H1 (cell line): ENCODE results near the gene NEB. TPM values are rescaled to one million over a fixed set of nuclear protein-coding genes. Genes with fewer than 3 reads are reported as not detected.

Experiments
- POU5F1 ChIP-seq: IDR thresholded peaks from 2 replicates; pipeline ENCODE4 v1.6.1; 2011; ENCODE audit warnings: low read depth, mild to moderate bottlenecking, low read length, moderate library complexity
- RAD21 ChIP-seq, 2 experiments: IDR thresholded peaks in 1 of 2; conservative IDR thresholded peaks in 1 of 2; 2 replicates each; pipeline ENCODE4 v1.6.1; 2011; ENCODE audit warnings: low read depth in 2 of 2, low read length in 2 of 2, improper control_type of control experiment in 1 of 2, inconsistent platforms in 1 of 2, mild to moderate bottlenecking in 1 of 2, moderate library complexity in 1 of 2
- SUZ12 ChIP-seq: fragments of 200-600 bp; sonication (generic); IDR thresholded peaks from 2 replicates; pipeline ENCODE4 v1.6.1; 2012; ENCODE audit warnings: mild to moderate bottlenecking, inconsistent platforms, low read length, moderate library complexity, mixed read lengths
- TCF12 ChIP-seq: IDR thresholded peaks from 2 replicates; pipeline ENCODE4 v1.6.1; 2011; ENCODE audit warnings: low read depth, mild to moderate bottlenecking, low read length
- polyA plus RNA-seq, 7 experiments: library from polyadenylated mRNA; depleted of rRNA in 3 of 7; stranded (reverse) in 5 of 7; unstranded in 2 of 7; fragments of >200 nt in 5 of 7; fragments of 200-250 nt in 2 of 7; gene quantifications; 1 replicate in 5 of 7; 2 replicates in 1 of 7; 4 replicates in 1 of 7; pipeline versions ENCODE4 v1.2.1 to v1.2.3, GENCODE V29; 2011 to 2013; ENCODE audit warnings: missing spikeins in 2 of 7, mixed read lengths in 2 of 7
- total RNA-seq: library from RNA; stranded (reverse); fragmentation: NEBNext Ultra II Directional; extraction: Animal tissue kit (Norgen Biotek cat#: 25700); gene quantifications from 2 replicates; pipeline ENCODE4 v1.2.1, GENCODE V29; 2021

NEB gene
- total and polyA plus RNA-seq, 2 of the 8 experiments (the other 6 are each of a cell fraction or from before 2014, with no cell fraction given) = 1.4 to 2.5 TPM

GRCh38 chr2:151655663-151656398 lies 78.4 kb downstream of the NEB start (continued):
- no peak for TF ChIP-seq POU5F1
- no peak for TF ChIP-seq RAD21 (IDR thresholded peaks at IDR 0.05 in 1 of 2, conservative IDR thresholded peaks at IDR 0.05 in 1 of 2; ENCODE audit: low read depth in 2 of 2, low read length in 2 of 2)
- TF ChIP-seq TCF12 = no peak
- TF ChIP-seq SUZ12 = no peak
